ENCODE data around the gene RBM19. TPM values are rescaled to one million over a fixed set of nuclear protein-coding genes. Genes with fewer than 3 reads are reported as not detected.

Gene RBM19
- polyA plus RNA-seq, 4 donors = 19.9 to 40.5 (median 27.2) TPM

DNA sequence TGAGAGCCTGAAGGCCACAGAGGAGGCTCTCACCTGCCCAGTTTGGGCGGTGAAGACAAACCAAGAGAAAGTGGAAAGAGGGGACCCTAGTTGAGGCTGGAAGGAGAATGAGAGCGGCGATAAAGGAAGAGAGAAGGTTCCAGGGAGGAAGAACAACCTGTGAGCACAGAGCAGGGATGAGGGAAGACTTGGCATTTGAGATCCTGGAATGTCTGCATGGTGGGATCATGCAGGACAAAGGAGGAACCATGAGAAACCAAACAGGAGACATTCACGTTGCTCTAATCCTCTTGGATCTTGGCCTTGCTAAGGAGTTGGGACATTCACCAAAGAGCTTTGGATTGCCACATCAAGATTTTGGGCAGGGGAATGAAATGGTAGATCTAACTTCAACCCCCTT is 22.9 kb upstream of the RBM19 start:
- DNase-seq (ENCODE audit: low read depth in 4 of 4, low spot score in 3 of 4) = no peak

GRCh38 chr12:113988064-113988451 is 21.9 kb upstream of the RBM19 start:
- no peak for DNase-seq (ENCODE audit: low read depth in 4 of 4, low spot score in 3 of 4)

GRCh38 chr12:113987261-113988063 is 21.3 kb upstream of the RBM19 start:
- no peak for DNase-seq (ENCODE audit: low read depth in 4 of 4, low spot score in 3 of 4)

DNA sequence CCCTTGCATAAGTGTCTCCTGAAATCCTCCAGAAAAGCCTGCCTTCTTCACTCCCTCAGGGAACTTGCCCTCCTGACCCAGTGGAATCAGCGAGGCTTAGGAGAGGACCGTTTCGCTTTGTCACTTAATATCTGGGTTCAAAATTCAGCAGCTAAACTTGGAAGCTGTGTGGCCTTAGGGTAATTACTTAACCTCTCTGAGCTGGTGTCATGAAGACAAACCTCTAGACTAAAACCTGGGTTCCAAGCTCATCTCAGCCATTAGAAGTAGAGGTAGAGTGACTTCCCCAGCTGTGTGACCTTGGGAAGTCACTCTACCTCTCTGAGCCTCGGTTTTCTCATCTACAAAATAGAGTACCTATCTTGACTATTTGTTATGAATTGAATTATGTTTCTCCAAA is 18.3 kb upstream of the RBM19 start:
- DNase-seq (ENCODE audit: low read depth in 4 of 4, low spot score in 3 of 4) = no peak

DNA sequence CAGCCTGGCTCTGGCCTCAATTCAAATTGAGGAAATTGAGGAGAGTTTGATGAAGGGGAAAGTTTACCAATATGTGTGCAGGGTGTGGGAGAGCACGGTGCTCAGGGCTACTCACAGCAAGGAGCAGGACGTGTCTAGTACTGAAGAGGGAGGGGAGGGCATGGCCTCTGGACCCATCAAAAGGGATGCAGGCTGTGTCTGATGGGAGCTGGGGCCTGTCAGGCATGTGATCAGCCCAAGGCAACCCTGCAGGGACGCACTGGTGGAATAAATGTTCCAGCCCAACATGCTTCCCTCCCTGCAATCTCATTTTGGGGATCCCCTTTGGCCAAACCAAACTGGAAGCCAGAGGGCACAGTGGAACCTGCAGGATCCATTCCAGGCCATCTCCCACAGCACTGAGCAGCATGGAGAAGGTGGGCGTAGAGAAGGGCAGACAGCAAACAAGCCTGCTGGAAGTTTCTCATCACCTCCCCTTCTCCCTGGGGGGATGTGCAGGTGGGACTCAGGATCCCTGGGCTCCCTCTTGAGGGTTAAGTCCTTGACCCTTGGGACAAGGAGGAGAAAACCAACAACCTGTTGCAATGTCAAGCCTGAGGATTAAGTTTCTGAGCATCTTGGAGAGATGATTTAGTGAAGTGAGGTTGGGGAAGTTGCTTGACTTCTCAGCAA is 17.8 kb upstream of the RBM19 start:
- DNase-seq (ENCODE audit: low read depth in 4 of 4, low spot score in 3 of 4) = no peak

GRCh38 chr12:113983265-113983664 is 17.1 kb upstream of the RBM19 start:
- no peak for DNase-seq (ENCODE audit: low read depth in 4 of 4, low spot score in 3 of 4)

GRCh38 chr12:113981876-113982275 is 15.8 kb upstream of the RBM19 start:
- DNase-seq (ENCODE audit: low read depth in 4 of 4, low spot score in 3 of 4) = no peak

DNA sequence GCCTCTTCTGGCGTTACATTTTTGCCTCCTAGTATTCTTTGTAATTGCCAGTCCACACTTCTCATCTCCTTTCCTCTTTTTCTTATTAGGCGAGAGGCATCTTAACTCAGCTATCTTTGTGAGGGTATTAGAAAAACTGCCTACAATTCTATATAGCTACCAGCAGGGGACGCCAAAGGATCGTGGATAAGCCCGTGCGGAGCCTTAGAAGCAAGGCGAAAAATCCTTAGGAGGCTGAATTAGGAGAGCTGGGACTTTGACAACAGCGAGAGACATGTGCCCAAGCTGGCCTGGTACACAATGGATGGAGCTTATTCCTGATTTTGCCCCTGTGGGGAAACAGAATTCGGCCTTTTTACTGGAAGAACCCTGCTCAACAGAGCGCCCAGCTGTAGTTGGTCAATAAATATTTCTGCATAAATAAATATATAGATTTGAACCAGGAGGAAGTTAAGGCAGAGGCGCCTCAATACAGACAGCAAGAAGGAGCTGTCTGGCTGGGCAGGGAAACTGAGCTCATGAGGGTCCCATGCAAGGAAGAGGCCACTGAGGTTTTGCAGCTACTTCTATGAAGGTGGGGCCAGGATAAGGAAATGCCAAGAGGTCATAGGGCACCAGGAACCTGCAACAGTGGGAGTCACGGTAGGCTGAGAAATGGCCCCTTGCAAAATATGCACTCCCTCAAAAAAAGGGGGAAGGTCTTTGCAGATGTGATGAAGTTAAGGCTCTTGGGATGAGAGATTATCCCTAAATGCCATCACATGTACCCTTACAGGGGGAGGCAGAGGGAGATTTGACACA is 14.6 kb upstream of the RBM19 start:
- peak in 3 of 4 donors; percentile 27 to 52 (median 46) for DNase-seq (ENCODE audit: low read depth in 4 of 4, low spot score in 3 of 4)

DNA sequence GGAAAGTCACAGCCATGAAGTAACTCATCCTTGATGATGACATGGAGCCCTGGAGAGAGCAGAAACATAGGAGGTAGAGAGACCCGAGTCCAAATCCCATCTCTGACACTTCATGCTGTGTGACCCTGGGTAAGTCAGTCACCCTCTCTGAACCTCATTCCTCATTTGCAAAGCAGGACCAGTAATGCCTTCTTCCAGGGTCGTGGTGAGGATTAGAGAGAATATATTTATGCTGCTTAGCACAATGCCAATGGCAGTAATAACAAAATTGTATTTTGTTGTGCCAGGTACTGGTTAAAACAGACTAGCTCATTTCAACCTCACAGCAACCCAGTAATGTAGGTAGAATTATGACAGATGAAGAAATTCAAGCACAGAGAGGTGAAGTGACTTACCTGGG is 13.9 kb upstream of the RBM19 start:
- DNase-seq (ENCODE audit: low read depth in 4 of 4, low spot score in 3 of 4) = no peak

DNA sequence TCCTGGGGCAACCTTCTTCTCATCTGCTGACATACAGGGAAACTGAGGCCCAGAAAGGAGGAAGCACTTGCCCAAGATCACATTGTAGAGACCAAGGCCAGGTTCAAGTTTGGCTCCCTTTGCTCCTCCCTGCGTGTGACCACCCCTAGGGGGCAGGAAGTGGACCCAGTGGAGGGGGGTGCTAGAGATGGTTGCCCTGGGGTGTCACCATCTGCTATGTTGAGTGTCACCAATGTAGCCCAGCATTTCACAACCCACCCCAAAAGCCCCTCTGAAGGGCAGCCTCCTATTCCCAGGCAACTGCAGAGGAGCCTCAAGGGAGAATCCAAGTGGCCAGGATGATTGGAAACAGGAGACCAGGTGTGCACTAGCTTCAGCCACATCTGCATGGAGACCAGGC is 12.0 kb upstream of the RBM19 start:
- no peak for DNase-seq (ENCODE audit: low read depth in 4 of 4, low spot score in 3 of 4)

GRCh38 chr12:113974006-113974405 is 7.9 kb upstream of the RBM19 start:
- DNase-seq (ENCODE audit: low read depth in 4 of 4, low spot score in 3 of 4) = no peak

GRCh38 chr12:113973109-113973904 is 7.2 kb upstream of the RBM19 start:
- DNase-seq (ENCODE audit: low read depth in 4 of 4, low spot score in 3 of 4) = no peak

- DNase-seq (ENCODE audit: low read depth in 4 of 4, low spot score in 3 of 4) = no peak
These were observed 5.3 kb upstream of the RBM19 start for GRCh38 chr12:113971392-113971791.

- DNase-seq (ENCODE audit: low read depth in 4 of 4, low spot score in 3 of 4) = no peak
These were observed 4.1 kb upstream of the RBM19 start for GRCh38 chr12:113970211-113970610.

- DNase-seq (ENCODE audit: low read depth in 4 of 4, low spot score in 3 of 4) = no peak
These were observed 1.2 kb upstream of the RBM19 start for GRCh38 chr12:113967368-113967767.

DNA sequence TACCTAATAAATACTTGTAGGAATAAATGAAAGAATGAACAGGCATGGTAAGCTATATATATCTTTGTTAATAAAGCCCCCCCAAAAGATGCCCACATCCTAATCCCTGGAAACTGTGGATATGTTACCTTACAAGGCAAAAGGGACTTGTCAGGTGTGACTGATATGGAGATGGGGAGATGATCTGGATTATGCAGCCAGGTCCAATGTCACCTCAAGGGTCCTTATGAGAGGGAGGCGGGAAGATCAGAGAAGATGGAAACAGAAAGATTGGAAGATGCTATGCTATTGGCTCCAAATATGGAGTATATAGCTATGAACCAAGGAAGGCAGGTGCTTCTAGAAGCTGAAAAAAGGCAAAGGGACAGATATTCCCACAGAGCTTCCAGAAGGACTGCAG is 3.4 kb downstream of the RBM19 start:
- no peak for DNase-seq (ENCODE audit: low read depth in 4 of 4, low spot score in 3 of 4)

GRCh38 chr12:113961921-113962710 is 4.0 kb downstream of the RBM19 start:
- no peak for DNase-seq (ENCODE audit: low read depth in 4 of 4, low spot score in 3 of 4)

GRCh38 chr12:113960030-113960429 is 6.1 kb downstream of the RBM19 start:
- no peak for DNase-seq (ENCODE audit: low read depth in 4 of 4, low spot score in 3 of 4)

GRCh38 chr12:113959096-113959495 is 7.0 kb downstream of the RBM19 start:
- no peak for DNase-seq (ENCODE audit: low read depth in 4 of 4, low spot score in 3 of 4)

DNA sequence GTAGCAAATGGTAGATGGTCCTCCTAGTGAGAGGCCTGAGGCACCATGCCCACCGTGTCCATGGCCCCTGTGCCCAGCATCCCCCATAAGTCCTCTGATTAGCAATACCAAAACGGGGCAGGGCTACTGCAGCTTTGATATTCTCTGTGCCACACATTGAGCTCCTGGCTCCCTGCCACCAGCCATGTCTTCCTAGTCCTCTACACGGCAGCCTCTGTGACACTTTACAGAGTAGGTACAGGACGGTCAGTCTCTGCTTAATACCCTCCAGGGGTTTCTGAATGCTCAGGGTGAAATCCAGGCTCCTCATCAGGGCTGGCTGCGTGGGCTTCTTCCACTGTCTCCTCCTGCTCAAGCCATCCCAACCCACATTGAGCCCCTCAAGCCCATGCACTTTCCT is 8.0 kb downstream of the RBM19 start:
- no peak for DNase-seq (ENCODE audit: low read depth in 4 of 4, low spot score in 3 of 4)

Measured in left renal pelvis (tissue), 4 donors.